HG02973 (cell line): ENCODE results near the gene GARIN5A.
"Not testable (repeated sequence)": the region's sequence is repeated elsewhere in the genome, so short reads cannot be mapped to it uniquely, and the experiment has no call there.

Source experiments
- ATAC-seq: cut with Tn5 transposase; IDR thresholded peaks from one replicate; pipeline ENCODE4 v1.9.1; 2021; ENCODE audit warnings: moderate library complexity; ENCODE audit not compliant: unreplicated experiment

GARIN5A gene

DNA sequence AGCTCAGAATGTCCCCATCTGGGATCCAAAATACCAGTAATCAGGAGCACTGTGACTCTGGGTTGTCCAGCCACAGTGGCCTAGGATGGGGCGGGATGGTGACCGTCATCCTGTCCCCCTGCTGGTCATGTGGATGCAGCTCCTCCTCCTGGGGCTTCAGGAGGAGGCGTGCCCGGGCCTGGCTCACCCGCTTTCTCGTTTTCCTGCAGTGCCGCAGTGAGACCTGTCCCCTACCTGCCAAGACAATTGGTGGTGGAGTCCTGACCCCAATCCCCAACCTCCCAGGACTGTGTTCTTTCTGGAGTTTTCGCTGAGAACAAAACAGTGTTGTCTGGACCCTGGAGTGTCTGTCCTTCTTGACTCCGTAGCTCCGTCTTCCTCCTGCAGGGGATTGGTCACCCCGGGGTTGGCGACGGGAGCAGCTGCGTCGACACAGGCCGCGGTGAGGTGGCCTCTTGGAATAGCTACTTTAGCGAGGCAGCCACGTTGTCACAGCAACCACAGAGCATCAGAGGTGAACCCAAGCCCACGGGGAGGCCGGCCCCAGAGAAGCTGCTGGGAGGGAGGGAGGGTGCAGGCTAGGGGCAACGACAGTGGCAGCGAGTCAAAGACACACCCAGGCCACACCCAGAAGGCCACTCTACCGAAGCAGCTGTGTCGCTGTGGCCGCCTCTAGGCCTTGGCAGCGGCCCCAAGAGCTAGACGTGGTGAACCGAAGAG lies 10.5 kb downstream of the GARIN5A start:
- no peak for ATAC-seq

GRCh38 chr19:50465000-50465399 lies 11.6 kb downstream of the GARIN5A start:
- ATAC-seq = no peak

- ATAC-seq = no peak
These were observed 12.3 kb downstream of the GARIN5A start for GRCh38 chr19:50464348-50464747.

DNA sequence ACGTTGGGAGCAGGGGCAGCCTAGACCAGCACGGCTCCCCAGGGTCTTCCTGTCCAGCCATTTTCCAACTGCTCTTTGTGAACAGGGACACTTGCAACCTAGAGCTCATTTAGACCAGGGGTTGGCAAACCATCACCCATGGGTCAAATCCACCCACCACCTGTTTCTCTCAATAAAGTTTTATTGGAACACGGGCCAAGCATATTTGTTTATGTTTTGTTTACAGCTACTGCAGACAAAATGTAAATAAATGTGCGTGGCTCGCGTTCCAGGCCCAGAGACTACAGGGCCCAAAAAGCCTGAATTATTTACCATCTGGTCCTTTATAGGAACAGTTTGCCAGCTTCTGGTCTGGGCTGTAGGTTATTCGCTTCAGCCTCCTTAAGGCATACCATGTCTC lies 13.7 kb downstream of the GARIN5A start:
- ATAC-seq = no peak

DNA sequence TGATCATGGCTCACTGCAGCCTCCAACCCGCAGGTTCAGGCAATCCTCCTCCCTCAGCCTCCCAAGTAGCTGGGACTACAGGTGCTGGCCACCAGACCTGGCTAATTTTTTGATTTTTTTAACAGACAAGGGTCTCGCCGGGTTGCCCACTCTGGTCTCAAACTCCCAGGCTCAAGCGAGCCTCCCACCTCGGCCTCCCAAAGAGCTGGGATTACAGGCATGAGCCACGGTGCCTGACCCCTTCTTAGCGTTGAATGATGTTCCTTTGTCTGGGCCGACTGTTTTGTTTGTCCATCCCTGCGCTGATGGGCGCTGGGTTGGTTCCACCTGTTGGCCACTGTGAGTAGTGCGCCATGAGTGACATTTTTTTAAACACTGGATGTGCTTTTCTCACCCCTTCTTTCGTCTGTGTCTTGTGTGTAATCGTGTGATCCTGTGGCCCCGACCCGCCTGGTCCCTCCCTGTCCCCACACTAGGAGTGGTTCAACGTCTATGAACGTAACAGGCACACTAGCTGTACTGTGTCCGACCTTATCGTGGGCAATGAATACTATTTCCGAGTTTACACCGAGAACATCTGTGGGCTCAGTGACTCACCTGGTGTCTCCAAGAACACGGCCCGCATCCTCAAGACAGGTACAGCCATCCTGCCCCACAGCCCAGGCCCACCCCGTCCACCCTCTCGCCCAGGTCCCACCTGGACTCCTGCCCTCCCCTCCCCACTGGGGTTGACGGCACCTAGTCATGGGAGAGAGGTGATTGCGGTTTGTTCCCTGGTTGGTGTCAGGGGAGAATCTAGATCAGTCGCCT lies 15.4 kb downstream of the GARIN5A start:
- no peak for ATAC-seq

- peak; percentile 50 for ATAC-seq
These were observed 16.4 kb downstream of the GARIN5A start for GRCh38 chr19:50460161-50460765.

GRCh38 chr19:50459638-50460037 lies 17.0 kb downstream of the GARIN5A start:
- no peak for ATAC-seq

DNA sequence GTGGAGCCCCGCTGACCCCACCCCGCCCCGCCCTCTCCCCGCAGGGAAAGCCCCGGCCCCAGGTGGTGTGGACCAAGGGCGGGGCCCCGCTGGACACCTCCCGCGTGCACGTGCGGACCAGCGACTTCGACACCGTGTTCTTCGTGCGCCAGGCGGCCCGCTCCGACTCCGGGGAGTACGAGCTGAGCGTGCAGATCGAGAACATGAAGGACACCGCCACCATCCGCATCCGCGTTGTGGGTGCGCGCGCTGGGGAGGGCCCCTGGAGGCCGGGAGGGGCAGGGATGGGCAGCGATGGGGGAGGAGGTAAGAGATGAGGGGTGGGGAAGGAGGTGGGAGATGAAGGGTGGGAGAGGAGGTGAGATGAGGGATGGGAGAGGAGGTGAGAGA lies 17.6 kb downstream of the GARIN5A start:
- no peak for ATAC-seq

- ATAC-seq = no peak
These were observed 18.1 kb downstream of the GARIN5A start for GRCh38 chr19:50458396-50459066.

DNA sequence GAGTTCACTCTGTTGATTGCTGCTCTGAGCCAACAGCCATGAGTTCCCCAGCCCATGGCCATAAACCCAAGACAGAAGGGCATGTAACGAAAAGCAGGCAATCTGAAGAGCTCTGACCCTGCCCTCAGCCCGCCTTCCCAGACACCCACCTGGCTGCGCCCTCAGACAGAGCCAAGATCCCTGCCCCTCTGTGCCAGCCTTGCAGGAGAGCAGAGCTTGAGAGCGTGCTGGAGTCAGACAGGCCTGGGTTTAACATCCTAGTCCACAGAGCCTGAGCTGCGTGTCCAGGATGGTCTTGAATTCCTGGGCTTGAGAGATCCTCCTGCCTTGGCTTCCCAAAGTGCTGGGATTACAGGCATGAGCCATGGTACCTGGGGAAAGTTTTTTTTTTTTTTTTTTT lies 19.3 kb downstream of the GARIN5A start:
- ATAC-seq = no peak

- no peak for ATAC-seq
These were observed 20.7 kb downstream of the GARIN5A start for GRCh38 chr19:50455992-50456391.

DNA sequence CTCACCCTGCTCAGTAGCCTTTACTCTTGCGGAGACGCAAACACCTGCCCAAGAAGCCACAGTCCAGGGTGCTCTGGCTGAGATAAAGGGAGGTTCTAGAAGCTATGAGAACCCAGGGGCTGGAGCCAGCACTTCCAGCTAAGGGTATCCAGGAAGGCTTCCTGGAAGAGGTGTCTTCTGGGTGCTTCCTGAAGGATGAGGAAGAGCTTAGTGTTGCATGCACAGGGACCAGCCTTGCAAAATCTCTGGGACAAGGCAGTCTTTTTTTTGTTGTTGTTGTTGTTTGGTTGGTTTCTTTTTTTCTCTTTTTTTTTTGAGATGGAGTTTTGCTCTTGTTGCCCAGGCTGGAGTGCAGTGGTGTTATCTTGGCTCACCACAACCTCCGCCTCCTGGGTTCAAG lies 23.4 kb downstream of the GARIN5A start:
- ATAC-seq = no peak

- ATAC-seq = no peak
These were observed 25.5 kb downstream of the GARIN5A start for GRCh38 chr19:50451223-50451534.

DNA sequence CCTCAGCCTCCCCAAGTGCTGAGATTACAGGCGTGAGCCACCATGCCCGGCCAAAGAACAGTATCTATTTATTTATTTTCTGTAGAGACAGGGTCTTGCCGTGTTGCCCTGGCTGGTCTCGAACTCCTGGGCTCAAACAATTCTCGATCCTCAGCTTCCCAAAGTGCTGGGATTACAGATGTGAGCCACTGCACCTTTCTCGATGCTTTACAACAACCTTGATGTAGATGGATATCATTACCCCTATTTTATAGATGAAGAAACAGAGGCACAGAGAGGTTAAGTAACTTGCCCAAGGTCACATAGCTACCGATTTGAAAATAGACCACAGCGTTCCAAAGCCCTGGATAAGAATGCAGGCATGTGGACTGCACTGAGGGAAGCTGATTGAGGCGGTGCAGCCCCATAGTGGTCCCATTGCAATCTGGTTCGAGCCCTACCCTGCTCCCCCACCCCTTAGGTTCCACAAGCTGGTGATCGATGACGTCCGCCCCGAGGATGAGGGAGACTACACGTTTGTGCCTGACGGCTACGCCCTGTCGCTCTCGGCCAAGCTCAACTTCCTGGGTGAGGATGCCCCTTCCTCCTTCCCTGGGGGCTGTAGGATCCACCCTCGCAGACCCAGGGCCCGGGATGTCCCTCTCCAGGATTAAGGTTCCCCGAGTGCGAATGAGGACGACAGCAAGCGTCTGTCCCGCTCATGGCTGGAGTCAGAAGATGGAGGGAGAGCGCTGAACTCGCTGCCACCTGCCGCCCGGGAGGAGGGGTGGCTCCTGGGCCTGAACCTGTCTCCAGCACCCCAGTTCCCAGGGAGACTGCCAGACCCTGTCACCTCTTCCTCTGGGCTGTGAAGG lies 26.1 kb downstream of the GARIN5A start:
- no peak for ATAC-seq

GRCh38 chr19:50449236-50449899 lies 27.3 kb downstream of the GARIN5A start:
- ATAC-seq = no peak

DNA sequence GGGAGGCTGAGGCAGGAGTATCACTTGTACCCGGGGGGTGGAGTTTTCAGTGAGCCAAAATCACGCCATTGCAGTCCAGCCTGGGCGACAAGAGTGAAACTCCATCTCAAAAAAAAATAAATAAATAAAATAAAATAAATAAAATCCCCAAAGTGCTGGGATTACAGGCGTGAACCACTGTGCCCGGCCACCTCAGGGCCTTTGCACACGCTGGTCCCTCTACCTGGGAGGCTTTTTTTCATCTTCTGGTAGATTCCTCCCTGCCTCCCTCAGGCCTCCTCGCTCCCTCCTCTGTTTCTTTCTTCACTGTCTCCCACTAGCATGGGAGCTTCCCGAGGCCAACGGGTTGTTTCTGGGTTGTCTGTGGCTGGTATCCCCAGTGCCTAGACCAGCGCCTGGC lies 28.9 kb downstream of the GARIN5A start:
- ATAC-seq = no peak

- ATAC-seq = no peak
These were observed 29.6 kb downstream of the GARIN5A start for GRCh38 chr19:50447053-50447452.

DNA sequence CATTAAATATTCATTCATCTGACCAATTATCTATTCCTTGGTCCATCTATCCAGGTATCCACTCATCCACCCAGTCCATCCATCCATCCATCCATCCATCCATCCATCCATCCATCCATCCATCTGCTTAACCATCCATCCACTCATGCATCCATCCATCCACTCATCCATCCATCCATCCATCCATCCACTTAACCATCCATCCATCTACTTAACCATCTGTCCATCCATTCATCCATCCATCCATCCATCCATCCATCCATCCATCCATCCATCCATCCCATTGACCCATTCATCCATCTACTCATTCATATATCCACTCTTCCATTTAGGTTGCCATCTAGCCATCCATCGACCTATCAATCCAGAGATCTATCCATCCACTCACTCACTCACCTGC lies 32.6 kb downstream of the GARIN5A start:
- ATAC-seq = no peak

- not testable (repeated sequence) for ATAC-seq
These were observed 37.5 kb downstream of the GARIN5A start for GRCh38 chr19:50439130-50439529.

DNA sequence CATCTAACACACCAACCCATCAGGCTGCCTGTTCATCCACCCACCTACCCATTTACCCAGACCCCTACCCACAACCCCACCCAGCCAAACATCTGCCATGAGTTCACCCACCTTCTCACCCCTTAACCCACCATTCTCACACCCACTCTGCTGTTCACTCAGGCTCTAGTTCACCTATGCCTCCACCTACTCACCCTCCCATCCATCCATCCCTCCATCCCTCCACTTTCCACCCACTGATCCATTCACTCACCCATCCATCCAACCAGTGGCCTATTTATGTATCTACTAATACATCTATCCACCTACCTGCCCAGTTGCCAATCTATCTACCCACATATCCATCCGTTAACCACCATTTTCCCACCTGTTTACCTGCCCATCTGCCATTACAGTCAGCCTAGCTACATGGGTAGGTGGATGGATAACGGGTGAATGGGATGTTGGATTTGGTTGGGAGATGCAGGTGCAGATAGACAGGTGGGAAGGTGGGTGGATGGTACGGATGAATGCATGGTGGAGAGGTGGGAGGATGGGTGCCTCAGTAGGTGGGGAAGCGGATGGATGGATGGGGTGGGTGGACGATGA lies 38.7 kb downstream of the GARIN5A start:
- ATAC-seq = no peak
